H1 (cell line): ENCODE measurements around the gene NAMPT. TPM values are rescaled to one million over a fixed set of nuclear protein-coding genes. Genes with fewer than 3 reads are reported as not detected.

Experiments used
- HDAC2 ChIP-seq, 2 experiments: fragments of 300-600 bp in 1 of 2; sonication (generic) in 1 of 2; IDR thresholded peaks; 2 replicates each; pipeline ENCODE4 v1.6.1; 2011 to 2012; ENCODE audit warnings: low read depth in 2 of 2, low read length in 2 of 2, mild to moderate bottlenecking in 2 of 2, moderate library complexity in 2 of 2, borderline replicate concordance in 1 of 2, inconsistent platforms in 1 of 2
- PHF8 ChIP-seq: fragments of 200-600 bp; sonication (generic); conservative IDR thresholded peaks from 2 replicates; pipeline ENCODE4 v1.7.1; 2012; ENCODE audit warnings: low read depth, mild to moderate bottlenecking, inconsistent platforms, low read length, moderate library complexity
- POU5F1 ChIP-seq: IDR thresholded peaks from 2 replicates; pipeline ENCODE4 v1.6.1; 2011; ENCODE audit warnings: low read depth, mild to moderate bottlenecking, low read length, moderate library complexity
- polyA plus RNA-seq, 7 experiments: library from polyadenylated mRNA; depleted of rRNA in 3 of 7; stranded (reverse) in 5 of 7; unstranded in 2 of 7; fragments of >200 nt in 5 of 7; fragments of 200-250 nt in 2 of 7; gene quantifications; 1 replicate in 5 of 7; 2 replicates in 1 of 7; 4 replicates in 1 of 7; pipeline versions ENCODE4 v1.2.1 to v1.2.3, GENCODE V29; 2011 to 2013; ENCODE audit warnings: missing spikeins in 2 of 7, mixed read lengths in 2 of 7
- total RNA-seq: library from RNA; stranded (reverse); fragmentation: NEBNext Ultra II Directional; extraction: Animal tissue kit (Norgen Biotek cat#: 25700); gene quantifications from 2 replicates; pipeline ENCODE4 v1.2.1, GENCODE V29; 2021

Gene NAMPT
- total and polyA plus RNA-seq, 2 of the 8 experiments (the other 6 are each of a cell fraction or from before 2014, with no cell fraction given) = 15.4 to 95.9 TPM

- TF ChIP-seq POU5F1 = no peak
- TF ChIP-seq PHF8 = no peak
- TF ChIP-seq HDAC2 (IDR thresholded peaks at IDR 0.05; ENCODE audit: borderline replicate concordance in 1 of 2, low read depth in 2 of 2, low read length in 2 of 2) = no peak
Measured at GRCh38 chr7:106313966-106314365, 29.2 kb upstream of the NAMPT start (continued).
